Measurements from ENCODE around the gene IPO7. TPM values are rescaled to one million over a fixed set of nuclear protein-coding genes. Genes with fewer than 3 reads are reported as not detected.

The IPO7 gene
- polyA plus RNA-seq, 3 donors, result 7.0 to 12.9 (median 8.1) TPM

DNA sequence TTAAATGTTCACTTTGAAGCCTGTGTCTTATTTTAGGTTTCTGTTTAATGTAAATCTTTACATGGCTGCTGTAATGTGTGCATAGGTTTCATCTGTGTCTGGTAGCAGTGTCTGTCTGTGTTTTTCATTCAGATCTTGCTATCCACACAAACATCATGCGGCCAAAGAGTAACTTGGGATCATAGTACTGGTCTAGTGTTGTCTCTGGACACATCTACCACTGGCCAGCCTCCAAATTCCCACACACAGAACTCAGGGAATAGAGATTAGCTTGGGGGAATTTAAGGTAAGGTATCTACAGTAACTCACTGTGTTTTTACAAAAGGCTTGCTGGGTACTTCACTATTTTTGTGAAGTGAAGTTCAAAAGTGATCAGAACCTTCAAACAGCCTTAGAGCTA, 44.3 kb downstream of the IPO7 start:
- no peaks in the 10 kb centered on the region for H3K27me3 Mint-ChIP-seq (ENCODE audit: low read depth in 3 of 3)
- peaks cover 65 to 94% of the 10 kb centered on the region in 2 donors for H3K36me3 Mint-ChIP-seq
- no peaks in the 10 kb centered on the region for H3K4me1 Mint-ChIP-seq
- TF ChIP-seq CTCF (IDR thresholded peaks at IDR 0.05), result no peak
- Histone ChIP-seq H2AFZ (ENCODE audit: insufficient read depth, low read depth, low read length, poor library complexity, severe bottlenecking) (no peak overlapping the region), H3K4me3 (replicated peaks in 1 of 3; ENCODE audit: low read depth in 2 of 3, low read length in 3 of 3) (no peak overlapping the region), H3K4me2 (replicated peaks; ENCODE audit: extremely low read depth, low read length, poor library complexity, severe bottlenecking) (no peak overlapping the region), H3K36me3 (replicated peaks in 1 of 2; ENCODE audit: control insufficient read depth in 1 of 2, insufficient read depth in 2 of 2, low read length in 2 of 2) (peaks cover 79 to 100% of the 10 kb centered on the region in 2 donors), H3K4me1 (ENCODE audit: control insufficient read depth in 1 of 2, insufficient read depth in 2 of 2, low read length in 2 of 2) (no peaks in the 10 kb centered on the region), H3K9me3 (replicated peaks in 1 of 2; ENCODE audit: control insufficient read depth in 1 of 2, insufficient read depth in 1 of 2, low read length in 2 of 2) (no peaks in the 10 kb centered on the region), H3K27me3 (ENCODE audit: control insufficient read depth in 2 of 2, insufficient read depth in 2 of 2, low read length in 2 of 2) (no peaks in the 10 kb centered on the region), H3K79me2 (ENCODE audit: insufficient read depth, low read length) (no peaks in the 10 kb centered on the region), H3K9ac (ENCODE audit: insufficient read depth, low read length, poor library complexity, severe bottlenecking) (no peak overlapping the region), H3K27ac (ENCODE audit: low read depth in 1 of 2, low read length in 2 of 2) (no peak overlapping the region), H4K20me1 (ENCODE audit: insufficient read depth, low read length) (no peaks in the 10 kb centered on the region)
- intact Hi-C loops (cut with micrococcal nuclease), result no loop called here
- DNase-seq, result no peak
- peak overlapping the region in 1 of 7 donors; percentile 23 for H3K27ac Mint-ChIP-seq
- H3K9me3 Mint-ChIP-seq, result no peaks in the 10 kb centered on the region
- no peak overlapping the region for H3K4me3 Mint-ChIP-seq
- no CpG with 5 or more reads among the region's 1 CpG for WGBS (ENCODE audit: insufficient coverage)

DNA sequence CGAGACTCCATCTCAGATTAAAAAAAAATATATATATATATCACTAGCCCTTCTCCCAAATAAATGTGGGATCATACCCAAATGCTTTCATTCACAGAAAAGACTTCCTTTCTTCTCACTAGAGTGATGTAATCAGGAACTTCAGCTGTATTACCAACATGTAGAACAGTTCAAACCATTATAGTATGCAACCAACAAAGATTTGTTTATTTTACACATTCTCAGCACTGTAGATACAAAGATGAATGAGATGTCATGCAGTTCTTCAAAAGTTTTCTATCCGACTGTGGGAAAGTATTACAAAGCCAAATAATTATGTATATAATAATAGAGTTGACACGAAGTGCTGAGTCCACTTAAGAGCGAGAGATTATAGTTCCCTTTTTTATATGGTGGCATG, 54.2 kb downstream of the IPO7 start:
- WGBS (ENCODE audit: insufficient coverage), result no CpG with 5 or more reads among the region's 4 CpGs
- intact Hi-C loops (cut with micrococcal nuclease), result no loop called here

More for the DNA sequence above, 54.2 kb downstream of the IPO7 start:
- no peak overlapping the region for H3K9ac ChIP-seq (ENCODE audit: insufficient read depth, low read length, poor library complexity, severe bottlenecking)
- peak overlapping the region in 1 of 2 donors; percentile 26 for H3K27ac ChIP-seq (ENCODE audit: low read depth in 1 of 2, low read length in 2 of 2)
- no peaks in the 10 kb centered on the region for H3K4me1 Mint-ChIP-seq
- H3K36me3 Mint-ChIP-seq, result peaks cover 75 to 94% of the 10 kb centered on the region in 2 donors
- TF ChIP-seq CTCF (IDR thresholded peaks at IDR 0.05), result no peak
- H3K9me3 Mint-ChIP-seq, result no peaks in the 10 kb centered on the region
- H3K4me3 Mint-ChIP-seq, result no peak overlapping the region
- no peaks in the 10 kb centered on the region for H3K9me3 ChIP-seq (replicated peaks in 1 of 2; ENCODE audit: control insufficient read depth in 1 of 2, insufficient read depth in 1 of 2, low read length in 2 of 2)
- peaks cover 85 to 93% of the 10 kb centered on the region in 2 donors for H3K36me3 ChIP-seq (replicated peaks in 1 of 2; ENCODE audit: control insufficient read depth in 1 of 2, insufficient read depth in 2 of 2, low read length in 2 of 2)
- no peaks in the 10 kb centered on the region for H3K27me3 Mint-ChIP-seq (ENCODE audit: low read depth in 3 of 3)
- no peak for DNase-seq
- H3K4me2 ChIP-seq (replicated peaks; ENCODE audit: extremely low read depth, low read length, poor library complexity, severe bottlenecking), result no peak overlapping the region
- H3K27ac Mint-ChIP-seq, result no peak overlapping the region
- H4K20me1 ChIP-seq (ENCODE audit: insufficient read depth, low read length), result no peaks in the 10 kb centered on the region
- H3K4me1 ChIP-seq (ENCODE audit: control insufficient read depth in 1 of 2, insufficient read depth in 2 of 2, low read length in 2 of 2), result no peaks in the 10 kb centered on the region
- H3K4me3 ChIP-seq (replicated peaks in 1 of 3; ENCODE audit: low read depth in 2 of 3, low read length in 3 of 3), result no peak overlapping the region
- no peaks in the 10 kb centered on the region for H3K27me3 ChIP-seq (ENCODE audit: control insufficient read depth in 2 of 2, insufficient read depth in 2 of 2, low read length in 2 of 2)
- no peaks in the 10 kb centered on the region for H3K79me2 ChIP-seq (ENCODE audit: insufficient read depth, low read length)
- H2AFZ ChIP-seq (ENCODE audit: insufficient read depth, low read depth, low read length, poor library complexity, severe bottlenecking), result no peak overlapping the region
